Stimulated activated CD4-positive, alpha-beta T cell treated with anti-CD3 and anti-CD28 coated beads, Interleukin-2, amount 100 ng/mL, for 48 hours (primary cell): ENCODE data around the gene NTMT1.

ENCODE experiments used
- DNase-seq, 2 donors: peaks; one replicate each; pipeline ENCODE4 v3.0.0-alpha.2; 2020

Gene NTMT1

GRCh38 chr9:129637673-129638439 lies 11.9 kb downstream of the NTMT1 start:
- DNase-seq: no peak

DNA sequence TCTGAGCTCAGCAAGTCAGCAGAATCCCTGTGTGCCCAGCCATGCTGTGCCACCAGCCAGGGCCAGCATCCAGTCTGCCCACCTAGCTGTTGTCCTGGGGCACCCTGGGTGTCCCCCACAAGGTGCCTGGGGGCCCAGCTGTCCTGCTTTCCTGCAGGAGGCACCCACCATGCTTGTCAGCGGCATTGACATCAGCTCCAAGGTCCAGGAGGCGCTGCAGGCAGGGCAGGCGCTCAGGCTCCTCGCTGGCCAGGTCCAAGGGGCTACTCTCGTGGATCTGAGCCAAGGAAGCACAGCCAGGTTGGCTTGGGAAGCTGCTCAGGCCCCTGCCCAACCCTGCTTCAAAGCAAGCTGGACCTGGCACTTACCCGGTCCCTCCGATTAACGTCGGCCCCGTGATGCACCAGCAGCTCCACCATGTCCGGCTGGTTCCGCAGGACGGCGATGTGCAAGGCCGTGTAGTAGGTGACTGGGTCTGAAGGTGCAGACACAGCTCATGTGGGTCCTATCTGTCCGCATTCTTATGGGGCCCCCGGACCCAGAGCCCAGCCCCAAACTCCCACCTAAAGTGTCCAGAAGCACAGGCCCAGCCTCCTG lies 13.2 kb downstream of the NTMT1 start:
- DNase-seq: no peak

DNA sequence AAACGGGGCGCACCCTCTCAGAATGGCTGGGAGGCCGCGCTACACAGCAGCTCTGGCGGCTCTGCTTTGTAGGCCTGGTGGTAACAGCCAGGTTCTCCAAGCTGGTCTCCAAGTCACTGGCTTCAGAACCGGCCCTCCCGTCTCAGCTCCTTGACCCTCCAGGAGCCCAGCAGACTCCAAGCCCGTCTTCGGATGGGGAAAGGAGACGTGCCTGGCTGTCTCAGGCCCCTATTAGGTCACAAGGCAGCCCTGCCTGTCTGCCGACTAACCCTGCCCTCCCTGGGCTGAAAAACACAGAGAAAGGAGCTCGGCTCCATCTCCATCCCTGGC lies 13.8 kb downstream of the NTMT1 start:
- DNase-seq: no peak

- DNase-seq: no peak
Observed at GRCh38 chr9:129640086-129640870, 14.3 kb downstream of the NTMT1 start.

GRCh38 chr9:129640871-129641749 lies 15.1 kb downstream of the NTMT1 start:
- DNase-seq: no peak

DNA sequence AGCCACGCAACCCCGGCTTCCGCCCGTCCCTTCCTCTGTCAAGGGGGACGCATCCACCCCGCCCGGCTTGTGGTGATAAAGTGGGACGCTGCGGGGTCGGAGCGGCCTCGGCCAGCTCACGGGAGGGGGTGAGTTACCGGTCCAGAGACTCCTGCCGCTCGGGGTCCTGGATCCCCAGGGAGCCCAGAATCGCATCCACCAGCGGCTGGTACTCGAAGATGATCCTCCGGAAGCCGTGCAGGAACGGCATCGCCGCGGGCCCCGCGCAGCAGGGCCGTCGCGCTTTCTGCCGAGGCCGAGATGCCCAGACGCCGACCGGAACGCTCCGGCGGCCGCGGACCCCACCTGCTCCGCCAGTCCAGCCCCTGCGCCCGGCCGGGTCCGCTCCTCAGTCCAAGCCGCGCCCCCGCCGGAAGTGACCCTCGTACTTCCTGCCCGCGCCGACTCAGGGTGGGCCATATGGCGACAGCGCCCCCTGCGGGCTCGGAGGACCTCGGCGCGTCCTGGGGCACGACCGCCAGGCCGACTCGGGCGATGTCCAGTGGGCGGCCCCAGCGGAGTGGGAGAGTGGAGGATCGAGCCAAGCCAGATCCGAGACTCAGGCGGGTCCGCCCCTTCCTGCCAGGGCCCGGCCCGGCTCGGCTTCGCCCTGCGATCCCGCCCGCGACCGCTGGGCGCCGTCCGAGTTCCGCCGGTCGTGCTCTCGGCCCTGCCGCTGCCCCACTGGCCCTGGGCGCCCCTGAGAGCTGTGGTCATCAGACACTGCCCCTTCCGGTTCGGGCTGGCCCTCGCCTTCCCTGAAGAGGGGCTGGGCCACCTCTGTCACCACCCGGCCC lies 16.0 kb downstream of the NTMT1 start, which contains the start of gene ASB6:
TSS of gene ASB6 (minus strand) at position 402 of the 836 bp plus-strand sequence. CDS start at position 250, 152 bp downstream.
- DNase-seq: peak; percentile 99 to 100

DNA sequence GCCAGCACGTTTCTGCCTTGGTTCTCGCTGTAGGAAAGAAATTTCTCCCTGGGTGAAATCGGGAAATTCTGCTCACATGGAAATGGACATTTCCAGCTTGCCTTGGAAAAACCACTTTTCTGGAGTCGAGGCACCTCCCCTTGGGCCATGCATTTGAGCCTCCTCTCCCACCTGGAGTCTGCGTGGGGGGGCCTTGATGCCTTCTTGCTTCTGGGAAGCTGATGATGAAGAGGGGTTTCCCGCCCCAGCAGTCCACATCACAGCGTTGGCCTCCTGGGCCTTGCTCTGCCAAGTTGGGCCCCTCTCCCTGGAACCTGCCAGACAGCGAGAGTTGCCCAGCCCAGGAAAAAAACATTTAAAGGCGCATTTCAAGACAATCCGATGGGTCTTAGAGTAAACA lies 17.7 kb downstream of the NTMT1 start:
- DNase-seq: no peak

GRCh38 chr9:129644365-129644764 lies 18.4 kb downstream of the NTMT1 start:
- DNase-seq: no peak

GRCh38 chr9:129644902-129645301 lies 18.9 kb downstream of the NTMT1 start:
- DNase-seq: no peak

- DNase-seq: no peak
Observed at GRCh38 chr9:129646252-129646651, 20.3 kb downstream of the NTMT1 start.

GRCh38 chr9:129646654-129647053 lies 20.7 kb downstream of the NTMT1 start:
- no peak for DNase-seq

DNA sequence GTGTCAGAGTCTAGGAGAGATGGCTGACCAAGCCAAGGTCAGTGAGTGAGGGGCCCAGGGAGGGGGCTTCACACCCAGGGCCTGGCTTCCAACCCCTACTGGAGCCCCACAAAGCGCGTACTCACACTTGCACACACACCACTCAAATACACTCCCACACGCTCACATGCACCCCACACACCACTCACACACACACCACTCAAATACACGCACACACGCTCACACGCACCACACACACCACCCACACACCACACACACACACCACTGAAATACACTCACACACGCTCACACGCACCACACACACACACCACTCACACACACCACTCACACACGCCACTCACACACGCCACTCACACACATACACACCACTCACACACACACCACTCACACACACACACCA lies 21.7 kb downstream of the NTMT1 start:
- DNase-seq: no peak

- no peak for DNase-seq
Observed at GRCh38 chr9:129648092-129648763, 22.3 kb downstream of the NTMT1 start.

GRCh38 chr9:129648764-129649115 lies 22.8 kb downstream of the NTMT1 start:
- no peak for DNase-seq

GRCh38 chr9:129649726-129650679 lies 24.0 kb downstream of the NTMT1 start:
- no peak for DNase-seq

DNA sequence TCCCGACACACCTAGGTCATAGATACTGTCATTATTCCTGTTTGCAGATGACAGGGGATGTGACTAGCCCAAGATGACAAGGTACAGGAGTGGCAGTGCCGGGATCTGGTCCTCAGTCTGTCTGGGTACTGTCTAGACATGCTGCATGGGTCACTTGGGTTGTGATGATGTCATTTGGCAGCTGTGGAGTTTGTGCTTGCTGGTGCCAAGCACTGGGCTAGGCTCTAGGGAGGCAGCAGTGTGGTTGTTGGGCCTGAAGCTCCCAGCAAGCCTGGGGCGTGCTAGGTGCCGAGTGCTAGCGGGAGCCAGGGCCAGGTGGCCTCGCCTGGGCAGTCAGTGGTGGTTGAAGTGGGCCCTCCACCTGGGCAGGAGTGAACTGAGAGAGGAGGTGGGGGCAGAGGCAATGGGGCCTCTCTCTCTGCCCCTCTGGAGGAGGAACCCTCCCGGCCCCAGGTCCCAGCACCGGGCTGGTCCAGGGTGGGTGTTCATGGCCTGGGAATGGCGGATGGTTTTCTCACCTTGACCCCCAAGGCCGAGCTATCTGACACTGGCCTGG lies 24.8 kb downstream of the NTMT1 start:
- DNase-seq: no peak

- DNase-seq: no peak
Observed at GRCh38 chr9:129653823-129654553, 28.0 kb downstream of the NTMT1 start.

DNA sequence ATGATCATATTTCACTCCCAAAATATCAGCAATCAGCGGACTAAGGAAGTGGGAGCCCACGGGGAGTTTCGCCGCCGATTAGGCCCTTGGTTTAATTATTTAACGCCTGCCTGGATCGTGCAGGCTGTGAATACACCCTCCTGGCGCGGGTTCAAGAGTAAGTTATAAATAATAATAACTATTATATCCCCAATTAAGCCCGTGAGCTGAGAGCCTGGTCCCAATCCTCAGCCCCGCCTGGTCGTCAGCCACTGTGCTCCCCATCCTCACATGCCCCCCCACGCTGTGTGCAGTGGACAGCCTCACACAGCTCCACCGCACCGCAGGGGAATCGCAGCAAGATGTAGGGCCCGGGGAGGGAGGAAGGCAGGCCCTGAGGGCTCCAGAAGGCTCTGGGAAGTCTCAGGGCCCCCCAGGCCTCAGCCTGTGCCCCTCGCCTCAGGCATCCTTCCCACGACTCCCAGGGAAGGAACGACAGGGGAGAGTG lies 28.6 kb downstream of the NTMT1 start:
- no peak for DNase-seq

DNA sequence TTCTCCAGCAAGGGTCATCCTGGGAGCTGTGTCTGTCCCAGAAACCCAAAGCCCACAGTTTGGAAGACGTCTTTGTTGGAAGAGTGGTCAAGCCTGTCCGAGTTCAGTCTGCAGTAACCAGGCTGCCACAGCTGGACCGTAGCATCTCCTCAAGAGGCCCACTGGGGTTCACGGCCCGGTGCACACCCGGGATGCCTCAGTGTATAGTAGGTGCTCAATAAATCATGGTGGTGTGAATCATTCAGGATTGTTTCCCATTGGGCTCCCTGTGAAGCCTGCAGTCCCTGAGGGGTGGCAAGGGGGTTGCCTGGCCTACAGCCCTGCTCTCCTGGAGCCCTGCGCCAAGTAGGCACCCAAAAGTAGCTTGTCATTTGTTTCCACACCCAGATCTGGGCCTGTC lies 29.2 kb downstream of the NTMT1 start:
- no peak for DNase-seq
